HG02588 (cell line): Measurements from ENCODE around the gene AOPEP.
A peak's percentile ranks its signal among the peaks of the same experiment; 100 is the strongest.

Source experiments
- ATAC-seq: cut with Tn5 transposase; IDR thresholded peaks from one replicate; pipeline ENCODE4 v1.9.1; 2021; ENCODE audit warnings: mild to moderate bottlenecking, moderate library complexity; ENCODE audit not compliant: unreplicated experiment

Gene AOPEP, protein sequence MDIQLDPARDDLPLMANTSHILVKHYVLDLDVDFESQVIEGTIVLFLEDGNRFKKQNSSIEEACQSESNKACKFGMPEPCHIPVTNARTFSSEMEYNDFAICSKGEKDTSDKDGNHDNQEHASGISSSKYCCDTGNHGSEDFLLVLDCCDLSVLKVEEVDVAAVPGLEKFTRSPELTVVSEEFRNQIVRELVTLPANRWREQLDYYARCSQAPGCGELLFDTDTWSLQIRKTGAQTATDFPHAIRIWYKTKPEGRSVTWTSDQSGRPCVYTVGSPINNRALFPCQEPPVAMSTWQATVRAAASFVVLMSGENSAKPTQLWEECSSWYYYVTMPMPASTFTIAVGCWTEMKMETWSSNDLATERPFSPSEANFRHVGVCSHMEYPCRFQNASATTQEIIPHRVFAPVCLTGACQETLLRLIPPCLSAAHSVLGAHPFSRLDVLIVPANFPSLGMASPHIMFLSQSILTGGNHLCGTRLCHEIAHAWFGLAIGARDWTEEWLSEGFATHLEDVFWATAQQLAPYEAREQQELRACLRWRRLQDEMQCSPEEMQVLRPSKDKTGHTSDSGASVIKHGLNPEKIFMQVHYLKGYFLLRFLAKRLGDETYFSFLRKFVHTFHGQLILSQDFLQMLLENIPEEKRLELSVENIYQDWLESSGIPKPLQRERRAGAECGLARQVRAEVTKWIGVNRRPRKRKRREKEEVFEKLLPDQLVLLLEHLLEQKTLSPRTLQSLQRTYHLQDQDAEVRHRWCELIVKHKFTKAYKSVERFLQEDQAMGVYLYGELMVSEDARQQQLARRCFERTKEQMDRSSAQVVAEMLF

DNA sequence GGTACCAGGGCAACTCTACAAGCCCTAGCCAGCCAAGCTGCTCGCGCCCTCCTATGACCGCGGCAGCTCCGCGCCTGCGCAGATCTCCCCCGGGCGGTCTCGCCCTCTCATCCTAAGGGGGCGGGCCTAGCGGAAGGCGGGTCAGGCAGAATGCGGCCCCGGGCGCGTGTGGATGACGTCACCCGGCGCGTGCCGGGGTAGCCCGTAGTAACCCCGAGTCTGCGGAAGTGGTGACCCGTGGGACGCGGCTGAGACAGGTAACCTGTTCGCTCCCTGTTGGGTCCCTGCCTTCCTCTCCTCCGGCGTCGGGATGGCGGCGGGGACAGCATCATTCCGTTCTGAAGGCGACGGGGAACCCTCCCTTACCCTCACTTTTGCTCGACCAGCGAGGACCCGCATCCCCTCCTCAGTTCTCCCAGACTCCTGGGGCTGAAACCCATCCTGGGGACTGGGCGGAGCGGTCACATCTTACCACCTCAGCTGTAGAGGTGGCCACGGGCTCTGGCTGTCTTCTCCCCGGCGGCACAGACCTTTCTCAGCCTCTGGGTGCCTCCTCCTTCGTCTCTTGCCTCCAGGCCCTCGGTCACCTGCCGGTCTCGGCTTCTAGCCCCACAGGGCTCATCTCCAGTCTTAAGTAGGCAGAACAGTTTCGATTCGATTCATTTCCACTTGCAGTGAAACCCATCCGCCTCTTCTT lies at the start of gene AOPEP:
TSS of gene AOPEP (plus strand) at position 205 of the 697 bp plus-strand sequence. CDS start 33,085 bp downstream, outside the sequence.
- ATAC-seq = peak; percentile 97

DNA sequence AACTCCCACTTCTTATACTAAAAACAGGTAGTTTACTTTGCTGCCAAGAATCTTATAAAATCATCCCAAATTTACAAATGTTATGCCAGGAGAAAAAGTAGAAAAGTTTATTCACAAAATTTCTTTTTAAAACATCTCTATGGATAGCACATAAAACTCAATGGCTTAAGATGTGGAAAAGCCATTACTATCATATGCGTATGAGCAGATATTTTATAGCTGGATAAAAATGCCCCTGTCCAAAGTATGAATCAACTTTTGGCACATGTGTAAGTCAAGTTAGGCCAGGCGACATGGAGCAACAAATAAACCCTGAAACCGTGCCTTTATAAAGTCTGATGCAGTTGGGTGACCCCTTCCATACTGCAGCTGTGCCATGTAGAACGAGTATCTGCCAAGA lies 48.6 kb upstream of the AOPEP start:
- no peak for ATAC-seq

DNA sequence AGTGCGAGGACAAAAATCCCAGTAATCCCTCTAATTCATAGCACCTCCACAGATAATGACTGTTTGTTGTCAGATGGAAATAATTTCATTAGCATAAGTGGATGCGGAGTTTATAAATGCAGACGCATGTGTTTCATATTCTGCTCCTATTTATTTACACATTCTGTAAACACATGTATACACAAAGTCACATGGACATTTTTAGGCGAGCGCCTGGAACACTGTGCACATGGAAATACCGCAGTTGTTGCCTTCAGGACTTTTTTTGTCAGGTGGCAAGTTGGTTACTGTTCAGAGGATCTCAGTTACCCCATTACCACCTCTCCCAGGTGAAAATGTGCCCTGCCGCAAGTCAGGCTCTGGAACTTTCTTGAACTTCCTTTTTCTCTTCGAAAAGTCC lies 46.9 kb upstream of the AOPEP start:
- no peak for ATAC-seq

DNA sequence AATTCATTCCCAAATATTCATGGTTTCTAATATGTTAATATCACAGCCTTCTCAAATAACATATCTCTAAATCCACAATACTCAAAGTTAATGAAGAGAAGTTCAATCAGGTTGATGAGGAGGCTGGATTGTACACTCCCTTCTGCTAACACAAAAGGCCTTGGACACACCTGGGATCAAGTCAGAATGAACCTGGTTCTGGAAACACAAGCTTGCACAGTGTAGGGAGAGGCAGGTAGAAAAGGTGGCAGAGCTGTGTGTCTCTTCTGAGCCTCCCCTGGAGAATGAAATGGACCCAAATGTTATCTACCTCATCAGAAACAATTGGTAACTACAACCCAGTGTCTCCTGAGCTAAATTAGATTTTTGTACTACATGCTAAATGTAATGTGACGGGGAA lies 46.5 kb upstream of the AOPEP start:
- no peak for ATAC-seq

DNA sequence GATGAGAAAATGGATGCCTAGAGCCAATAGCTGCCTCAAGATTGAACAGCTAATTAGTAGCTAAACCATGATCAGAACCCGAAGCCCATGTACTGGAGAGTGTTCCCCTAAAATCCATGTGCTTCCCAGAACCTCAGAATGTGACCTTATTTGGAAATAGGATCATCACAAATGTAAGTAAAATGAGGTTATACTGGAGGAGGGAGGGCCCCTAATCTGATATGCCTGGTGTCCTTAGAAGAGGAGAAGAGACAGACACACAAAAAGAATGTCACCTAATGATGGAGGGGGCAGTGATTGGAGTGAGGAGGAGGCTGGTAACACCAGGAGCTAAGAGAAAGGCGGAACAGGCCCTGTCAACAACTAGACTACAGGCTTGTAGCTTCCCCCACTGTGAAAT lies 45.9 kb upstream of the AOPEP start:
- no peak for ATAC-seq

DNA sequence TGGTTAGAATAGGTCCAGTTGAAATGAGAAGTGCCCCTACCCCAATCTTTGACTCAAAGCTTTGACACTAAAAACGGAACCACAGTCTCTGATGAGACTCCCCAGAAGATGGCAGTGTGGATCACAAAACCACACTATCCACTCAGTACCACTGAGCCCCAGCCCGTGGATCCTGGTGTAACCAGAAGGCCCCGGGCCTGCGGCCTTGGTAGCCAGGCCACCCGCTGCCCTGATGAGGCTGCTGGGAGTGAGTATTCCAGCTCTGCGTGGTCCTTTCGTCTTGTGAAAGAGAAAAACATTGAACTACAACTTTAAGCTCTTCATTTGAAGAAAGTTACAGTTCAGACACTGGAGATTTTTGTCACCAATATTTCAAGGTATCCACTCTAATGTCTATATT lies 45.0 kb upstream of the AOPEP start:
- no peak for ATAC-seq

DNA sequence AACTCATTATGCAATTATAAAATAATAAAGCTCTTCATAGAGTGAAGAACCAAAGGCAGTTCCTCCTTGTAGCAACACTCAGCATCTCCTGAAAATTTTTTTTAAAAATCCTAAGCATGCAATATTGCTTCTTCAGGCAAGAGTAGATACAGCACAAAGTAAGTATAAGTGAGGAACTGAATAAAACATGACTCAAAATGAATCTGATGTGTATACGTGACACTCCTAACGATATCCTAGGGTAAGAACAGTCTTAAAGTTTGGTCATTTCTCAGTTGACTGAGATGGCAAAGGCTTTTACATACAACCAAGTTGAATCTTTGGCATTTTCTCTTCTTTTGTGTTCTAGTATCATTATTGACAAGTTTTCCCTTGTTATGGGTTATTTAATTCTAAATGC lies 41.1 kb upstream of the AOPEP start:
- ATAC-seq = no peak

DNA sequence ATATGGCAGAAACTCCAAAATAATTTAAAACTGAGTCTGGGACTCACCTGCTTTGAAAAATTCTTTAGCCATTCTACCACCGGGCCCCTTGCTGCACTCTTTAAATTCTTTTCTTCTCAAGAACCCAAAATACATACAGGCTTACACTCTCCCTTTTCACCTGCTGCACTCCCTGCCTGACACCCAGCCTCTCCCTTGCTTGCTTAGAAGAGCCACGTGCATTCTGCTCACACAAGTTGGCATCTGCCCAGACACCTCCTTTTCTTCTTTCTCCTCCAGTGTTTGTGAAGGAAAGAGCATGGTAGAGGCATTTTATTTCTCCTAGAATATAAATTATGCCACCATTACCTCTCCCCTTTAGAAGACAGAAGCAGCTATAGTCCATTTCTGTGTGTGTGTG lies 39.0 kb upstream of the AOPEP start:
- no peak for ATAC-seq

DNA sequence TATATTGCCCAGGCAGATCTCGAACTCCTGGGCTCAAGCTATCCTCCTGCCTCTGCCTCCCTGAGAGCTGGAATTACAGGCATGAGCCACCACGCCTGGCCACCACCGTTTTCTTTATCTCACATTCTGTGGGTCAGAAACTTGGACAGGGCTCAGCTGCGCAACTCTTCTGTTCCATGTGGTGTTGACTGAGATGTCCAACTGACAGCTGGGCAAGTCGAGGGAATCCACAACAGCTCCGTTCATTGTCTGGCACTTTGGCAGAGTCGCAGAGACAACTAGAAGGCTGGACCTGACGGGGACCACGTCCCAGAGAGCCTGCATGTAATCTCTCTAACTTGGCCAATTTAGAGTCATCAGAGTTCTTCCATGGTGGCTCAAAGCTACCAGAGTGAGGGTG lies 36.2 kb upstream of the AOPEP start:
- no peak for ATAC-seq

DNA sequence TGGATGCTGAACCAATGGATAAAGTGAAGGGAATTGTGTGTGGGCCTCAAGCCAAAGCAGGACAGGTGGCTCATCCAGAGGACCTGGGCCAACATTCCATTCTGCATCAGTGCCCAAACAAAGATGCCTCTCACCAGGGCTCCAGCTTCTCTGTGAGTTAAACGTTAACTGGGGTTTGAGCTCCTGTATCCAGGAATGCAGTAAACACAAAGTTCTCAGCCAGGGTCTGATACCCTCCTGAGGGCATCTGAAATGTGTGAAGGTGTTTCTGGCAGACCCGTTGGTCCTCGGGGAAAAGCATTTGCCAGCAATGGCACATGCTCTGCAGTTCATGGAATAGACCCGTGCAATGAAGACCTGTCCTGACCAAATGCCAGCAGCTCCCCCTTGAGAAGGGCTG lies 33.9 kb upstream of the AOPEP start:
- no peak for ATAC-seq

DNA sequence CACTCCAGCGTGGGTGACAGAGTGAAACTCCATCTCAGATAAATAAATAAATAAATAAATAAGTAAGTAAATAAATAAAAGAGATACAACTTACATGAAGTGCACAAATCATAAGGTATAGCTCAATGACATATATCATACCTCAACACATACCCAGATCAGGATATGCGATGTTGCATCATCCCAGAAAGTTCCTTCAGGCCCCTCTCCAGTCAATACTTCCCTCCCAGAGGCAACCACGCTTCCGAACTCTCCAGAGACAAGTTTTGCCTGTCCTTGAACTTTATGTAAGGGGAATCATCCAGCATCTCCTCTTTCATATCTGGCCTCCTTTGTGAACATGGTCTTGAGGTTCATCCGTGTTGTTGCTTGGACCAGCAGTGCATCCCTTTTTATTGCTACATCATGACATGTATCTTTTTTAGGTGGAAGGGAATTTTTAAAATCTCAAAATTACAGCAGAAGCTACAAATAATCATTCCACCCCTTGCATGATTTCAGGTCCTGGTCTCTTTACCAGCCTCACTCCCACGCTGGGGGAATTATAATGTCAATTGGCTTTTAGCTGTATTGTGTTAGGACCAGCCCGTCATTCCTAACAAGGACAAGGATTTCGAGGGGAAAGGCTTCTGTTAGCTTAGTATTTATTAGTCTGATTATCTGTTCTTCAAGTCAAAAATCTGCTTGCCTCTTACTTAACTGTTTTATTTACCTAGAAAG lies 32.9 kb upstream of the AOPEP start:
- no peak for ATAC-seq

DNA sequence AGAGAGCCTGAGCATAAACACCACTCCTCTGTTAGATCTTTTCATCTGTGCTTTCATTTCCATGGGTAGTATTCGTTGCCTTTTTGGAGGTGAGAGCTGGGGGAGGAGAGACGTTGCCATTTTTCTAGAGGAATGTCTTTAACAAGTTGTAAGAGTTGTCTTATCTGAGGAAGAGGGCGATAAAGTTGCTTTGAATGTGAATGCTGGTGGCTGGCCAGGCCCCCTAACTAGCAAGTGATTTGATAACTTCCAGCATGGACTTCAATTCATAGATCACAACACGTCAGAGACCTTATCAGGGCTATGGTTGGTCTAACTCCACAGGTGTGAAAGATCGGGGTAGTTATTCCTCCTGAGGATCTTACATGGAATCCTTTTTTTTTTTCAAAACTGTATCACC lies 30.0 kb upstream of the AOPEP start:
- ATAC-seq = no peak

DNA sequence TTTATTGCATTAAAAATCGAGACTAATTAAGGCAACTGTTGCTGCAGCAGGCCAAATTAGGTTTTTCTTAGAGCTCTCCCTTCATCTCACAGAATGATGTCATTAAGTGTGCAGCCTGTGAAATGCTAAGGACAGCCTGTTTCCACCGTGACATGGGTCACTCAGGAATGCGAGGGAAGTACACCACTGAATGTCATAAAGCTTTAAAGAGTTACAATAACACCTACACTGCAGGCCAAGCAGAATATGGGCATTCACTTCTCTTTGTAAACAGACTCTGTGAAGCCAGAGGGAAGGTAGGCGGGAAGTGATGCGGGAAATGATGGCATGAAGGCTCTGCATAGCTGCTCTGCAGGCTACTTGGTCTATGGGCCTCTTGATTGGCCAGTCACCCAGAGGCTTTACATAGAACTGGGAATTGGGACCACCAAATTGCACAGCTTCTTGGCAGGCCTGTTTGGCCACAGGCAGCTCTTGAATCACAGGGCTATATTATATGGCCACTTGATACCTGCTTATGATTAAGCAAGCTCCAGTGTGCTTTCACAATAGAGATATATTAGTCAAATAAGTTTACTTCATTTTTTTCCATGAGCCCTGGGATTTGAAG lies 28.4 kb upstream of the AOPEP start:
- ATAC-seq = no peak

DNA sequence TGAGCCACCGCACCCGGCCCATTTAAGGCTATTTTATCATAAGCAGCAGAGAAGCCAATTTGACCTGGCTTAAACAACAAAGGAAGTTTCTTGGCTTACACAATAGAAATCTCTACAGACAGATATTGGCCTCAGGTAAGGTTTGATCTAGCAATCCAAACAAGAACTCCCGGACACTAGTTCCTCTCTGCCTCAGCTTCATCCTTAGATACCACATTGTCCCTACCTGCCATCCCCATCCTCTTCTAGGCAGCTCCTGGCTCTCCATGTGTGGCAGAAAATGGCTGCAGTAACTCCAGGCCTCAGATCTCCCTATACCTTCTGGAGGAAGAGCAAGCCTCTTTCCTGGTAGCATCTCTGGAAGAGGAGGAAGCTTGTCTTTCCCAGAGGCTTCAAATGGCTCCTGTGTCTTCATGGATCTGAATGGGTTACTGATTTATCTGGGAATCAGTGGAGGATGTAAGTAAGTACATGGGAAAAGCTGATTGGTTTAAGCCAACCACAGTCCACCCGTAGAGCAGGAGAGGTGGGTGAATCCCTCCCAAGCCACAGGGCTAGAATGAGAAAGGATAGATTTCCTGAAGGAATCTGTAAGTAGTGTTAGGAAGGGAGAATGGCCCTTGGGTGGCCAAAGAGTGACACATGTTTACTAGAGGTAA lies 26.7 kb upstream of the AOPEP start:
- ATAC-seq = no peak

DNA sequence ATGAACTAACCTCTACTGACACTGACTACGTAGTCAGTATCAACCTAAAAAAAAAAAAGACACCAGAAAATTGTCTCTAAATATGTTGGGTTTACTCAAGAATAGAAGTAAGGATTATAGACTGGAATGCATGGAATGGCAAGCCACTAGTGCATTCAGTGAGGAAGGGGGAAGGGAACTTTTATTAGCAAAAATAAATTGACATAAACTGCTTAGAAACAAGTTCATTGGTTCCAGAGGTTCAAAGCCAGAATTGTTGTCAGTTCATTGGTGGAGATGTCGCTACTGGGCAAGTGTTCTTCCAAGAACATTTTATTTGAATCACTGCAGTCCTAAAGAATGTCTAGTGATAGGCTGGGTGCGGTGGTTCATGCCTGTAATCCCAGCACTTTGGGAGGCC lies 26.1 kb upstream of the AOPEP start:
- no peak for ATAC-seq

DNA sequence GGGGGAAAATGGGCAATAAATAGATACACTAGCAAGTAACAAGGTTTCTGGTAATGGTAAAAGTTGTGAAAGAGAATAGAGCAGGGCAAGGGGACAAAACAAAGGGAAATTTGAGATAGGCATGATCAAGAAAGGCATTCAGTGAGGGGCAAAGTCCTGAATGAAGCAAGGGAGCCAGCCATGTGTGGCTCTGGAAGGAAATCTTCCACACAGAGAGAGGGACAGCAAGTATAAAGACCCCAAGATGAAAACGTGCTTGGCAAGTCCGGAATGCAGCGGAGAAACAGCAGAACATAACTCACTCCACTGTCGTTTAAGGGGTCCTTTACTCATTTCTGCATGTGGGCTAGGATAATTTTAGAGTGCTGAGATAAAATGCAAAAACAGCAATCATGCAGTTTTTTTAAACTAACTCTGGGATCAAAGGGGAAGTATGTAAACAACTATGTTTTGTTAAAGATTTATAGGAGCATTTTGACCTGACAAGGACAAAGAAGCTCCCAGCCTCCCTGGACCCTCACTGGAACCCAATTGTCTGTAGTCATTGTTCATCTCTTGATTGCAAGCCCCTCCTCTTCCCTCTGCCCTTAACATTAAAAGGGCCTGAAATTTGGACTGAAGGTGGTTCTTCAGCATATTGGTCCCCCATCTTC lies 22.9 kb upstream of the AOPEP start:
- ATAC-seq = no peak

DNA sequence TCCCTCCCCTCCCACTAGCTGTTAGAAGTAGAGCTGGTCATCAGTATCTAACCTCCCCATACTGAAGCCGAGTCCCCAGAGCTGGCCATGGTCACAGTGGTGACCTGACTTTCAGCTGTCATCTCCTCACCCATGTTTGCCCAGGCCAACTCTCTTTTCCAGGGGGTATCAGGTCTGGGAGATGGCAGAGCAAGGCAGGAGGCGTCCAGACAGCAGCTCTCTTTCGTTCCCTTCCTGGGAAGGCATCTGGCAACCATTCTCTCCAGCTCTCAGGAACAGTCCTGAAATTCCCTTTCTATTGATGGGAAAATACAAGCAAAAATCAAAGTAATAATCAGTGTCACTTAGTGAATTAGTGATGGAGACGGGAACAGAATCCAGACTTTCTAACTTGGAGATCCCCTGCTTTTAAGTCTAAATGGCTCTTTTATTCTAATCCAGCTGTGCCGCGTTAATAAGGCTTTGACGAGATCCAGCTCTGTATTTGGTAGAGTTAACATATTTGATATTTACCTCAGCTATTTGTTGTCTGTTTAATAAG lies 21.3 kb upstream of the AOPEP start:
- ATAC-seq = no peak

DNA sequence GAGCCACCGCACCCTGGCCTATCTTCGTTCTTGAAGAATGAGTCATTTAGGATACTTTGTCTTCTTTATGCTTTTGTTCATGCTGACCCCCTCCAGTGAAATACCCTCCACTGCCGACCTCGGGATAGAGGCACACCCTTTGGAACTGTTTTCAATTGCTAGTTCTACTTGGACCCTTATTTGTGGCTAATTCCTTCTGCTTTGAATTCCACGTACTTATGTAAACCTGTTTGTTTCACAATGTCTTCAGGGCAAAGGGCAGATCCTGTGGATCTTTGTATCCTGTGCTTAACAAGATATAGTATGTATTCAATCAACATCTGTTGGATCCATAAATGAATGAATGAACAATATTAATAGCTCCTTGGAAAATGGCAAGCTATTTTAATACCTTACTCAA lies 19.6 kb upstream of the AOPEP start:
- no peak for ATAC-seq
